Measurements from ENCODE around the gene BPIFB6. TPM values are rescaled to one million over a fixed set of nuclear protein-coding genes. Genes with fewer than 3 reads are reported as not detected.
A peak's percentile ranks its signal among the peaks of the same experiment; 100 is the strongest.

The BPIFB6 gene
- total RNA-seq, 4 donors from 2014 or later: not detected

DNA sequence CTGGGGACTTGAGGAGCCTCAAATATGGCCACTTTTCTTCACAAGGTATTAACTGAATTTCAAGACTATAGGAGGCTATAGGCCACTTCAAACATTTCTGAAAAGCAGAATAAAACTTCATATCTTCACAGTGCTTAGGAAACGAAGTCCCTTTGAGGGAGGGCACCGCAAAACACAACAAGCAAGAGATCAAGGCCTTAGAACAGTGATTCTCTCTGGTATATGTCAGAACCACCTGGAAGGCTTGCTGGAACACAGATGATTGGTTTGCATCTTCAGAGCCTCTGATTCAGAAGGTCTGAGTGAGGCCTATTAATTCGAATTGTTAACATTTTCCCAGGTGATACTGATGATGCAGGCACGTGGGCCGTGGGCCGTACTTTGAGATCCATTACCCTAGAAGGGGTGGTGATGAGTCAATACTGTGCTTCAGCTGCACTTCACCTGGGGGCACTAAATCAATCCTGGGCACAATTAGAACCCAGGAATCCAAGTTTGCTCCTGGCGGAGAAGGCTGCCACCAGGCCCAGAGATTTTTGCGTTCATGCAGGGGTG, 37.9 kb upstream of the BPIFB6 start:
- intact Hi-C loops (cut with DNase I): no loop called here

DNA sequence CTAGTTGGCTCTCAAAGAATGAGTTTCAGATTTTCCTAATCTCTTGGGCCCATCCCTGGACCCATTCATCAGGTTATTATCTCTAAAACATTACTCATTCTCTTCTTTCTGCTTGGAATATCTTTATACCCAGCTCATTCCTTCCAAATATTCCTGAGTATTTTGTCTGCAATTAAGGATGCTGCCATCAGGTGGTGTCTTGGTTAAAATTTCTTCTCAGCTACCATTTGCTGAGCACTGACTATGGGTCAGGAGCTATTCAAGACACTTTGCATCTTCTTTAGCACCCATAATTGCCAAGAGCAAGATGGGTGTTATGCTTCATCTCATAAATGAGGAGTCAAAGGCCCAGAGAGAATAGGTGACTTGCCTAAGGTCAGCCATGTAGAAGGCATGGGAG, 35.6 kb upstream of the BPIFB6 start:
- Histone ChIP-seq H3K27ac (no peak overlapping the region), H3K27me3 (peaks cover 0 to 24% (median 0%) of the 10 kb centered on the region in 4 donors), H3K36me3 (no peaks in the 10 kb centered on the region), H3K4me1 (no peaks in the 10 kb centered on the region), H3K9me3 (peaks cover 0 to 10% (median 6%) of the 10 kb centered on the region in 3 donors), H3K4me3 (no peak overlapping the region)
- intact Hi-C loops (cut with DNase I): no loop called here
- DNase-seq: no peak
- TF ChIP-seq, protein P1, sequence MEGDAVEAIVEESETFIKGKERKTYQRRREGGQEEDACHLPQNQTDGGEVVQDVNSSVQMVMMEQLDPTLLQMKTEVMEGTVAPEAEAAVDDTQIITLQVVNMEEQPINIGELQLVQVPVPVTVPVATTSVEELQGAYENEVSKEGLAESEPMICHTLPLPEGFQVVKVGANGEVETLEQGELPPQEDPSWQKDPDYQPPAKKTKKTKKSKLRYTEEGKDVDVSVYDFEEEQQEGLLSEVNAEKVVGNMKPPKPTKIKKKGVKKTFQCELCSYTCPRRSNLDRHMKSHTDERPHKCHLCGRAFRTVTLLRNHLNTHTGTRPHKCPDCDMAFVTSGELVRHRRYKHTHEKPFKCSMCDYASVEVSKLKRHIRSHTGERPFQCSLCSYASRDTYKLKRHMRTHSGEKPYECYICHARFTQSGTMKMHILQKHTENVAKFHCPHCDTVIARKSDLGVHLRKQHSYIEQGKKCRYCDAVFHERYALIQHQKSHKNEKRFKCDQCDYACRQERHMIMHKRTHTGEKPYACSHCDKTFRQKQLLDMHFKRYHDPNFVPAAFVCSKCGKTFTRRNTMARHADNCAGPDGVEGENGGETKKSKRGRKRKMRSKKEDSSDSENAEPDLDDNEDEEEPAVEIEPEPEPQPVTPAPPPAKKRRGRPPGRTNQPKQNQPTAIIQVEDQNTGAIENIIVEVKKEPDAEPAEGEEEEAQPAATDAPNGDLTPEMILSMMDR (IDR thresholded peaks at IDR 0.05): peak in 1 of 6 experiments; percentile 26
- no peak for TF ChIP-seq POLR2A (IDR thresholded peaks at IDR 0.05)

More for the DNA sequence above, 37.9 kb upstream of the BPIFB6 start:
- TF ChIP-seq POLR2A (IDR thresholded peaks at IDR 0.05): no peak
- TF ChIP-seq, protein P1 (IDR thresholded peaks at IDR 0.05): no peak
- no peak for DNase-seq
- Histone ChIP-seq H3K36me3 (no peaks in the 10 kb centered on the region), H3K27ac (no peak overlapping the region), H3K27me3 (peaks cover 0 to 34% (median 0%) of the 10 kb centered on the region in 4 donors), H3K4me3 (no peak overlapping the region), H3K4me1 (no peaks in the 10 kb centered on the region), H3K9me3 (peaks cover 0 to 10% (median 6%) of the 10 kb centered on the region in 3 donors)
- 56 to 71% methylated on average over 7 to 8 of the region's 8 CpGs for WGBS, 2 donors

DNA sequence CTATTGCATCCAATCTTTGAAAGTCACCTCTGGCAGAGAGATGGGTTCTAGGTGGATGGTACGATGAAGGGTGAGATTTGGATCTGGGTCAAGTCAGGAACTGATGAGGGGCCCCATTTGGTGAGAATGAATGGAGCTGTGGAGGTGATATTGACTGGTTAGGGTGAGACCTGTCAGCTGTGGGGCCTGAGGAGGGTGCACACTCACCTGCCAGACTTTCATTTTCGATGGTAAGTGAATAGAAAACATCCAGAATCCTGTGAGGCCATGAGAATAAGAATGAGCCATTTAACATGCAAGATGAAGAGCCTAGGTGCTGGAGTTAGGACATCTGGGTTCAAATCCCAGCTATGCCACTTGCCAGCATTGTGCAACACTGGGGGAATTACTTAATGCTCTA, 34.0 kb upstream of the BPIFB6 start:
- Histone ChIP-seq H3K4me1 (no peaks in the 10 kb centered on the region), H3K9me3 (peaks cover 0 to 10% (median 6%) of the 10 kb centered on the region in 3 donors), H3K27ac (no peak overlapping the region), H3K36me3 (no peaks in the 10 kb centered on the region), H3K27me3 (peaks cover 0 to 23% (median 0%) of the 10 kb centered on the region in 4 donors), H3K4me3 (no peak overlapping the region)
- no peak for TF ChIP-seq POLR2A (IDR thresholded peaks at IDR 0.05)
- TF ChIP-seq, protein P1 (IDR thresholded peaks at IDR 0.05): no peak
- WGBS, 2 donors: 63 to 68% methylated on average over 2 of the region's 2 CpGs
- intact Hi-C loops (cut with DNase I): no loop called here
- no peak for DNase-seq

DNA sequence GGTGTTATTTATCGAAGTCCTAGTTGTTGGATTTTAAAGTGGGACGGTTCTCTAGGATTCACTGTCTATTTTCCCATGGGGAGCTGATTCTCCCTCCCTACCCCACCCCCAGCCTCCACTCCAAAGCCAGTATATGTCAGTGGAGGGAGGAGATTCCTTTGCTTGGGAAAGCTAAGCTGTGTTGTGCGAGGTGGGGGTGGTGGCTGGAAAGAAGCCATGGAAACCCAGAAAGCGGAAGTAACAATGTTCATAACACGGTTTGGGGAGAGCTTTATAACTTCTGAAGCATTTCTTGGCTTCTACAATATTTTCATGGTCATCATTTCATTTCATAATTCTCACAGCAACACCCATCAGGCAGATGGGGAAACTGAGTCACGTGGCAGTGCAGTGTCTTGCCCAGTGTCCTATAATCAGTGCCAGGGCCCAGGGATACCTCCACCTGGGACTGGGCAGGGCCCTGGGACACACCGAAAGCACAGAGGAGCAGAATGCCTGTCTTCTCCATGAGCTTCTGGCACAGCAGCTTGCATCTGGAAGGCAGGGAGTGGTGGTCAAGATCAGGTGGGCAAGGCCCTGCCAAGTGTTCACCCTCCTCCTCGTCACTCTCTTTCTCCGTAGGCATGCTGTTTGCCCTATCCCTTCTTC, 31.7 kb upstream of the BPIFB6 start:
- H3K27me3 ChIP-seq: peaks cover 0 to 22% (median 0%) of the 10 kb centered on the region in 4 donors
- no peak overlapping the region for H3K4me3 ChIP-seq
- H3K9me3 ChIP-seq: peaks cover 0 to 10% (median 6%) of the 10 kb centered on the region in 3 donors
- no peaks in the 10 kb centered on the region for H3K36me3 ChIP-seq
- TF ChIP-seq, protein P1 (IDR thresholded peaks at IDR 0.05): no peak
- TF ChIP-seq POLR2A (IDR thresholded peaks at IDR 0.05): no peak
- intact Hi-C loops (cut with DNase I): no loop called here
- no peak for DNase-seq
- H3K27ac ChIP-seq: no peak overlapping the region
- 49 to 57% methylated on average over 8 to 9 of the region's 9 CpGs for WGBS, 2 donors
- H3K4me1 ChIP-seq: no peaks in the 10 kb centered on the region

DNA sequence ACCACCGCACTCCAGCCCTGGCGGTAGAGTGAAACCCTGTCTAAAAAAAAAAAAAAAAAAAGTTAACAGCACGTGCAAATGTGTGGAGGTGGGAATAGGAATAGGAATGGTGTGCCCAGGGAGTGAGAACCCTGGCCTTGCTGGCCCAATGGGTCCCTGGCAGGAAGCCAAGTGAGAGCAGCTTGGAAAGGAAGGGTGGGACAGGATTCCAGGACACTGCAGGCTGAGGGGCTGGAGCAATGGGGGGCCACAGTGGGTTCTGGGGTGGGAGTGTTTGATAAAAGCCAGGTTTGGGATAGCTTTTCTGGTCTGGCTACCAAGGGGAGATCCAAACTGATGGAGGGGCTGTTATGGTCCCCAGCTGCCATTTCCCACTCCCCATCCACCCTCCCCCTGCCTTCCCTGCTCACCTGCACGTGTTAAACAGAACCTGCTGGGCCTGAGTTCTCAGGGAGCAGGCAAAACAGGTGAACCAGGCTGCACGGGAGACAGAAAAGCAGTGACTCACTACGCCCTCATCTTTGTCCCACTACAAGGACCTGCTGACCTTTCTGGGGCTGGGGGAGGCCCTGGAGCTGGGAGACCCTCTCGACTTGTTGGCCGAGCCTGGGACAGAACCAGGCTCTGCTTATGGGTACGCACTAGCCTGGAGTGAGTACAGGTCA, 30.5 kb upstream of the BPIFB6 start:
- TF ChIP-seq POLR2A (IDR thresholded peaks at IDR 0.05): no peak
- TF ChIP-seq, protein P1 (IDR thresholded peaks at IDR 0.05): no peak
- Histone ChIP-seq H3K4me3 (no peak overlapping the region), H3K27ac (no peak overlapping the region), H3K27me3 (peaks cover 0 to 10% (median 0%) of the 10 kb centered on the region in 4 donors), H3K9me3 (no peaks in the 10 kb centered on the region), H3K36me3 (no peaks in the 10 kb centered on the region), H3K4me1 (no peaks in the 10 kb centered on the region)
- 57 to 63% methylated on average over 6 of the region's 9 CpGs for WGBS, 2 donors
- intact Hi-C loops (cut with DNase I): no loop called here
- no peak for DNase-seq

Measured in esophagus squamous epithelium (tissue), 5 donors.